ENCODE results near the gene MYO1D. TPM values are rescaled to one million over a fixed set of nuclear protein-coding genes. Genes with fewer than 3 reads are reported as not detected.
"Not testable (repeated sequence)": the region's sequence is repeated elsewhere in the genome, so short reads cannot be mapped to it uniquely, and the experiment has no call there.

MYO1D gene
- total RNA-seq, 1 donor from 2014 or later, result 23.4 TPM

DNA sequence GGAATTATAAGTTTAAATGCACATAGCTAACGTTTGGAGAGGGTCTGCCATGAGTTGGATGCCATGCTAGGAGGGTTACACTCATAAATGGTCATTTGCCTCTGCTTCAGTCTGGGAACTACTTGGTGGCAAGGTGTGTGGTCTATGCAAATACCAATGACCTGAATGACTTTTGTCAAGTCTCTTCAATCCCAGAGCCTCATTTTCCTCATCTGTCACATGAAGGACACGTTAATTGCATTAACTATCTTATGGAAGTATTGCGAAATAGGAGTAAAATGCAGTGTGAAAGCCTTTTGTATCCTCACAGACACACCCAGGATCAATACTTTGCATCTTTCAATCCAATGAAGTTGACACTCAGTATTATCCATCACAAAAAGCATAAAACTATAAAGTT lies 327.4 kb downstream of the MYO1D start:
- DNase-seq (ENCODE audit: low spot score), result no peak
- no peak overlapping the region for H3K4me3 Mint-ChIP-seq (ENCODE audit: low read depth)
- intact Hi-C loops (cut with micrococcal nuclease), result no loop called here
- H3K4me1 Mint-ChIP-seq (ENCODE audit: low read depth), result peaks cover 43% of the 10 kb centered on the region
- H3K36me3 Mint-ChIP-seq (ENCODE audit: low read depth), result no peaks in the 10 kb centered on the region
- H3K27ac Mint-ChIP-seq, result no peak overlapping the region
- H3K27me3 Mint-ChIP-seq (ENCODE audit: low read depth), result no peaks in the 10 kb centered on the region
- H3K9me3 Mint-ChIP-seq, result no peaks in the 10 kb centered on the region

DNA sequence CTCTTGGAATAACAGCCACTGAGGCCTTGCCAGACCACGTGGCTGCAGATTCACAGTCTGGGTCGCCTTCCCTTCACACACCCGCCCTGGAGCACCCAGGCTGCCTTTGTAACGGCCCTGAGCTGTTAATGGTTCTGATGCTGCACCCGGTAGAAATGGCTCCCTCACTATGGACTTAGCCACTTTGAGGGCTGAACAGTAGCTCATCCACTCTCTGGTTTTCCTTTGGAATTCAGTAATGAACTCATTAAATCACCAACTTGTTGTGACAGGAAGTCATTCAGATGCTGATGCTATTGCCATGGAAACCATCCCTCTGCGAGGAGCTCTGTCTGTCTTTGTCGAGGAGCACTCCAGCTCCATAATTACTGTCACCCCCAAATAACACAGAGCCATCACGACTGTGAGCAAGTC lies 330.9 kb downstream of the MYO1D start:
- no peak for DNase-seq (ENCODE audit: low spot score)
- Mint-ChIP-seq H3K4me3 (ENCODE audit: low read depth) (no peak overlapping the region), H3K4me1 (ENCODE audit: low read depth) (peaks cover 14% of the 10 kb centered on the region), H3K27me3 (ENCODE audit: low read depth) (no peaks in the 10 kb centered on the region), H3K36me3 (ENCODE audit: low read depth) (no peaks in the 10 kb centered on the region), H3K9me3 (no peaks in the 10 kb centered on the region), H3K27ac (no peak overlapping the region)
- intact Hi-C loops (cut with micrococcal nuclease), result no loop called here

DNA sequence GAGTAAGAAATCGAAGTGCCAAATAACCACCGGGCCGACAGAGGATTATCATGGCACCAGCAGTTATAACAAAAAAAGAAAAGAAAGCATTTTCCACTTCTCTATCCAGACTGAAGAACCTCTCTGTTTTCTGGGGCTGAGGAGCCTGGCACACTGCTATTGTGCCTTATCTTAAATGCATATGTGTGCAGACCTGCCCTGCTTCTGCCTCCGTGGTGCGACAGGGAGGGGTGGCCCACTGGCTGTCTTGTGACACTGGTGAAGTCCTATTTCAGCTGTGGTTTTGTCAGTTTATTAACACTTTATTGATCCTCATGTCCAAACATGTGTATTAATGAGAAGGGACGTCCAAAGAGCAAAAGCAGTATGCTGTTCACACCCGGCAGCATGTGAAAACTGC lies 334.7 kb downstream of the MYO1D start:
- intact Hi-C loops (cut with micrococcal nuclease), result no loop called here
- Mint-ChIP-seq H3K27ac (no peak overlapping the region), H3K27me3 (ENCODE audit: low read depth) (no peaks in the 10 kb centered on the region)

DNA sequence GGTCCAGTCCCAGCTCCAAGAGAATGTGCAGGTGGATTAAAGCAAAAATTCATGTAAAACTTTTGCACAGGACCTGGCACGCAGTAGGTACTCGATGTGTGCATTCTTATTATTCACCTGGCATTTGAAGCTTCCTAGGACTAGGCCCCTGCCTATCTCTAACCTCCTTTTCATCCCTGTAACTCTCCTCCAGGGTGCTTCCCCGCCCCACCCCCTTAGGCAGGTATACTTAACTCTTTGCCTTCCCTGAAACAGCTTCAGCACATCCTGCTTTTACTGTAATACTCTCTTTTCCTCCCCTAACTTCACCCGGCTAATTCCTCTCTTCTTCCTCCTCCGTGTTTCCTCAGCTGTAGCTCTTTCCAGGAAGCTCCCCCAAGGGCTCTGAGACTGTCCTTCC lies 335.3 kb downstream of the MYO1D start:
- no peak for DNase-seq (ENCODE audit: low spot score)
- Mint-ChIP-seq H3K27me3 (ENCODE audit: low read depth) (no peaks in the 10 kb centered on the region), H3K9me3 (no peaks in the 10 kb centered on the region), H3K4me3 (ENCODE audit: low read depth) (no peak overlapping the region), H3K27ac (no peak overlapping the region), H3K4me1 (ENCODE audit: low read depth) (peaks cover 5% of the 10 kb centered on the region), H3K36me3 (ENCODE audit: low read depth) (peaks cover 5% of the 10 kb centered on the region)
- intact Hi-C loops (cut with micrococcal nuclease), result no loop called here

More for the DNA sequence above, 334.7 kb downstream of the MYO1D start:
- H3K4me3 Mint-ChIP-seq (ENCODE audit: low read depth), result no peak overlapping the region
- peaks cover 4% of the 10 kb centered on the region for H3K4me1 Mint-ChIP-seq (ENCODE audit: low read depth)
- H3K9me3 Mint-ChIP-seq, result no peaks in the 10 kb centered on the region
- no peak for DNase-seq (ENCODE audit: low spot score)
- peaks cover 5% of the 10 kb centered on the region for H3K36me3 Mint-ChIP-seq (ENCODE audit: low read depth)

DNA sequence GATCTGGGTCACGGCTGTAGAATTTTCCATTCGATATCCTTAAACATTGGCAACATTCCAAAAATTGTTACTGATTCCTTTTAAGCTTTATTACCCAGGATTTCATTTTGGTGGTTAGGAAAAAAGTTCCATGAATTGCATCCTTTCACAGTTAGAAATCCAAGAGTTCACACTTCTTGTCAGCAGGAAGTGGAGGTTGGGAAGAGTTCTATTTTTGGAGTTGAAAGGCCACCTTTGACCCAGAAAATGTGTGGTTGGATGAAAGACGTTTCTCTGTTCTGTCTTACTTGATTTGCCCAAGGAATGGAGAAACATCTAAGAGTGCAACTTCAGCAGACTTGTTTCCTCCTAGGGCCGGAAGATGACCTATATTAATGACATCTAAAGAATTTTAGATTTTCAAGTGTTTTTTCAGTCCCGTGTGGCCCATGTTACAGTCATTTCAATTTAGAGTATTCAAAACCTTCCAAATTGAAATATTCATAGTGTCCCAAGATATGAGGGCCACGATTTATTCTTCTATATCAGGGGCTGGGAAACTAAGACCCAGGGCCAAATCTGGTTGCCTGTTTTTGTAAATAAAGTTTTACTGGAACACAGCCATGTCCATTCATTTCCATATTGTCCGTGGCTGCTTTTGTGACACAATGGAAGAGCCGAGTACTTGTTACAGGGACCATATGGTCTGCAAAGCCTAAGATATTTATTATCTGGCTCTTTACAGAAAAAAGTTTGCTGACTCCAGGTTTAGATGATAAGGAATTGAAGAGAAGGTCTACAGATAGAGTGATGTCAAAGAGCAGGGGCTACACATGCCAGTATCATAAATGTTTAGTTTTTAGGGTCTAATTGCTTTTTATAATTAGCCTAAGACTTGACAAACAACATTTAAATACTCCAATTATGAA lies 339.9 kb downstream of the MYO1D start:
- intact Hi-C loops (cut with micrococcal nuclease), result no loop called here
- H3K4me1 Mint-ChIP-seq (ENCODE audit: low read depth), result peaks cover 7% of the 10 kb centered on the region
- no peak overlapping the region for H3K4me3 Mint-ChIP-seq (ENCODE audit: low read depth)
- H3K9me3 Mint-ChIP-seq, result no peaks in the 10 kb centered on the region
- no peaks in the 10 kb centered on the region for H3K27me3 Mint-ChIP-seq (ENCODE audit: low read depth)
- H3K36me3 Mint-ChIP-seq (ENCODE audit: low read depth), result peaks cover 5% of the 10 kb centered on the region
- DNase-seq (ENCODE audit: low spot score), result no peak
- no peak overlapping the region for H3K27ac Mint-ChIP-seq

DNA sequence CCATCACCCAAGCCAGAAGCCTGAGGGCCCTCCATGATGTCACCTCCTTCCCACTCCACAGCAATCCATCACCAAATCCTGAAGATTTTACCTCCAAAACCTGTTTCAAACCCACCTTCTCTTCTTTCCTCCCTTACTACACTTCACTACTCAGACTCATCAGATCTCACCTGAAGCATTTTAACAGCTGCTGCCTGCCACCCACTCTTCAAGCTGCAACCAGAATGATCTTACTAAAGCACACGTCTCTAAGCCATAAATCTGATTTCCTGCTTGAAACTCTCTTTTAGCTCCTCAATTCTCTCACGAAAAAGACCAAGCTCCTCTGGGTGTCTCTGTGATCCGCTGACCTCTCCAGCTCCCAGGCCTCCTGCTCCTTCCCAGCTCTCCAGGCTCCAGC lies 343.6 kb downstream of the MYO1D start:
- H3K27me3 Mint-ChIP-seq (ENCODE audit: low read depth), result no peaks in the 10 kb centered on the region
- peaks cover 18% of the 10 kb centered on the region for H3K4me1 Mint-ChIP-seq (ENCODE audit: low read depth)
- no peaks in the 10 kb centered on the region for H3K36me3 Mint-ChIP-seq (ENCODE audit: low read depth)
- intact Hi-C loops (cut with micrococcal nuclease), result no loop called here
- H3K9me3 Mint-ChIP-seq, result no peaks in the 10 kb centered on the region
- DNase-seq (ENCODE audit: low spot score), result no peak
- no peak overlapping the region for H3K4me3 Mint-ChIP-seq (ENCODE audit: low read depth)
- no peak overlapping the region for H3K27ac Mint-ChIP-seq

DNA sequence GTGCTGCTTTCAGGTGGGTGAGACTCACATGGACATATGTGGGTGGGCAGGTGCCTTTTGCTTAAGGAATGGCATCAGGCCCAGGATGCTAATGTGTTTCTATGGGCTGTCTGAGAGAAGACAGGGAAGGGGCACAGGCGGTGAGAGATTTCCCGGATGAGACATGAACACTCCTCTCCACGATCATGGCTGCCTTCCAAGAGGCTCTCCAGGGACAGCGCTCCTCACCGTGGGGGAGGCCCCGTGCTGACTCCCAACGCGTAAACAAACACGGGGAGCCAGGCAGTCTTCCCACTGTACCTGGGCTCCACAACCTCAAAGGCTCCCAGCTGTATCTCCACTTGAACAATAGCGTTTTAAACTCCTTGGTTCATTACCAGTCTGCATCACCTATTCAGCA lies 347.3 kb downstream of the MYO1D start:
- H3K27ac Mint-ChIP-seq, result no peak overlapping the region
- intact Hi-C loops (cut with micrococcal nuclease), result loop anchor here (10.0 kb wide), 2 partner anchors 385 to 1855 kb away; no protein-coding TSS in a partner anchor
- no peaks in the 10 kb centered on the region for H3K9me3 Mint-ChIP-seq
- DNase-seq (ENCODE audit: low spot score), result no peak
- peaks cover 41% of the 10 kb centered on the region for H3K4me1 Mint-ChIP-seq (ENCODE audit: low read depth)
- no peak overlapping the region for H3K4me3 Mint-ChIP-seq (ENCODE audit: low read depth)
- H3K27me3 Mint-ChIP-seq (ENCODE audit: low read depth), result no peaks in the 10 kb centered on the region
- peaks cover 9% of the 10 kb centered on the region for H3K36me3 Mint-ChIP-seq (ENCODE audit: low read depth)

DNA sequence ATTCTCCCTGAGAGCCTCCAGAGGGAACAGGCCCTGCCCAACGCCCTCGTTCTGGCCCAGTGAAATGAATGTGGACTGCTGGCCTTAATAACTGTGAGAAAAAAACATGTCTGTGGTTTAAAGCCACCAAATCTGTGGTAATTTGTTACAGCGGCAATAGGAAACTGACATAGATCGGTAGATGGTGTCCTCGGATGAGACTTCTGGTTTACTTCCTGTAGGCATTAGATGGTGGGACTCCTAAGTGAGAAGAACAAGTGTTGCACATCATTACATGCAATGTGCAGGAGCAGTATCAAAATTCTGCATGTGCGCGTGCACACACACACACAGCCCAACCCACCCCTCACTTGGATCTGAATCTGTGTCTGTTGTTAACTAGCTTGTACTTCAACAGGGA lies 348.1 kb downstream of the MYO1D start:
- intact Hi-C loops (cut with micrococcal nuclease), result loop anchor here (10.0 kb wide), 2 partner anchors 386 to 1856 kb away; no protein-coding TSS in a partner anchor
- no peak overlapping the region for H3K27ac Mint-ChIP-seq
- no peaks in the 10 kb centered on the region for H3K9me3 Mint-ChIP-seq
- peaks cover 9% of the 10 kb centered on the region for H3K36me3 Mint-ChIP-seq (ENCODE audit: low read depth)
- no peaks in the 10 kb centered on the region for H3K27me3 Mint-ChIP-seq (ENCODE audit: low read depth)
- DNase-seq (ENCODE audit: low spot score), result no peak
- peaks cover 46% of the 10 kb centered on the region for H3K4me1 Mint-ChIP-seq (ENCODE audit: low read depth)
- H3K4me3 Mint-ChIP-seq (ENCODE audit: low read depth), result no peak overlapping the region

DNA sequence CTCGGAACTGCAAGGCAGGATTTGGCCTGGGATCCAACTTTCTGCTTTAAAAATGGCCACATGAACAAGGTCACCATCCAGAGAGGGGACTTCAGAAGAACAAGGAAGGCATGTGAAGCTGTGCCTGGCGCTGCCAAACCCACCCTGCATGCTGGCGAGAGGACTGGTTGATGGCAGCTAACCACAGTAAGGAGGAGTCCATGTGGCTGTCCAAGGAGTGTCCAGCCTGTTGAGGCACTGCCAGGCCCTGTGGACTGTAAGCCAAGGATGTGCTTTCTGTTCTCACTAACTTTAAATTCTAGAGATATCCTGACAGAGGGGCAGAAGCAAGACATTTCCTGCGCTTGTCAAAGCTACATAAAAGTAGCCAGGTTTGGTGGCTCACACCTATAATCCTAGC lies 349.8 kb downstream of the MYO1D start:
- no peak for DNase-seq (ENCODE audit: low spot score)
- H3K36me3 Mint-ChIP-seq (ENCODE audit: low read depth), result peaks cover 13% of the 10 kb centered on the region
- H3K27ac Mint-ChIP-seq, result no peak overlapping the region
- no peak overlapping the region for H3K4me3 Mint-ChIP-seq (ENCODE audit: low read depth)
- no peaks in the 10 kb centered on the region for H3K9me3 Mint-ChIP-seq
- intact Hi-C loops (cut with micrococcal nuclease), result loop anchor here (10.0 kb wide), 2 partner anchors 388 to 1858 kb away; no protein-coding TSS in a partner anchor
- H3K27me3 Mint-ChIP-seq (ENCODE audit: low read depth), result no peaks in the 10 kb centered on the region
- H3K4me1 Mint-ChIP-seq (ENCODE audit: low read depth), result peaks cover 55% of the 10 kb centered on the region

DNA sequence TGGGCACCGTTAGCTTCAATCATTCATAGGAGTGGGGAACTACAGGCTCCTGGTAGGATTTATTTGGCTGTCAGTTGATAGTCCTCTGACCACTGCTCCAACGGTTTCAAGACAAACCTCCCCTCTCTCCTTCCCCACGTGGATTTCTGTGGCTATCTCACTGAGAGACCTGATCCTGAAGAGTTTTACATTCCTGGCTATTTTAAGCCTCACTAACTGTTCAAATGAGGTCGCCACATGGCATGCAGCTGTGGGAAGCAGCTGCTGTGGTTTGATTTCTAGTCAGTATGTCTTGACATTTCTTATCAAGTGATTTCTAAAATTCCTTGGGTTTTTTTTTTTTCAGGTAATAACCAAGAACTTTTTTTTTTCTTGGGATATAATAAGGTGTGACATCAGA lies 351.8 kb downstream of the MYO1D start:
- no peak for DNase-seq (ENCODE audit: low spot score)
- no peaks in the 10 kb centered on the region for H3K27me3 Mint-ChIP-seq (ENCODE audit: low read depth)
- H3K4me1 Mint-ChIP-seq (ENCODE audit: low read depth), result peaks cover 70% of the 10 kb centered on the region
- H3K9me3 Mint-ChIP-seq, result no peaks in the 10 kb centered on the region
- no peak overlapping the region for H3K4me3 Mint-ChIP-seq (ENCODE audit: low read depth)
- intact Hi-C loops (cut with micrococcal nuclease), result loop anchor here (10.0 kb wide), 2 partner anchors 390 to 1860 kb away; no protein-coding TSS in a partner anchor
- peak overlapping the region; percentile 12 for H3K27ac Mint-ChIP-seq
- peaks cover 16% of the 10 kb centered on the region for H3K36me3 Mint-ChIP-seq (ENCODE audit: low read depth)

DNA sequence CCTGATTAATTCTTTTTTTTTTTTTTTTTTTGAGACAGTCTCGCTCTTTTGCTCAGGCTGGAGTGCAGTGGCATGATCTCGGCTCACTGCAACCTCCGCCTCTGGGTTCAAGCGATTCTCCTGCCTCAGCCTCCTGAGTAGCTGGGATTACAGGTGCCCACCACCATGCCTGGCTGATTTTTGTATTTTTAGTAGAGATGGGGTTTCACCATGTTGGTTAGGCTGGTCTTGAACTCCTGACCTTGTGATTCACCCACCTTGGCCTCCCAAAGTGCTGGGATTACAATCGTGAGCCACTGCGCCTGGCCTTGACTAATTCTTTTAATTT lies 352.4 kb downstream of the MYO1D start:
- H3K27me3 Mint-ChIP-seq (ENCODE audit: low read depth); H3K9me3 Mint-ChIP-seq; DNase-seq (ENCODE audit: low spot score); H3K4me3 Mint-ChIP-seq (ENCODE audit: low read depth): not testable (repeated sequence)
- peaks cover 77% of the 10 kb centered on the region for H3K4me1 Mint-ChIP-seq (ENCODE audit: low read depth)
- intact Hi-C loops (cut with micrococcal nuclease), result loop anchor here (10.0 kb wide), 2 partner anchors 390 to 1860 kb away; no protein-coding TSS in a partner anchor
- peaks cover 16% of the 10 kb centered on the region for H3K36me3 Mint-ChIP-seq (ENCODE audit: low read depth)
- H3K27ac Mint-ChIP-seq, result peak overlapping the region; percentile 96

DNA sequence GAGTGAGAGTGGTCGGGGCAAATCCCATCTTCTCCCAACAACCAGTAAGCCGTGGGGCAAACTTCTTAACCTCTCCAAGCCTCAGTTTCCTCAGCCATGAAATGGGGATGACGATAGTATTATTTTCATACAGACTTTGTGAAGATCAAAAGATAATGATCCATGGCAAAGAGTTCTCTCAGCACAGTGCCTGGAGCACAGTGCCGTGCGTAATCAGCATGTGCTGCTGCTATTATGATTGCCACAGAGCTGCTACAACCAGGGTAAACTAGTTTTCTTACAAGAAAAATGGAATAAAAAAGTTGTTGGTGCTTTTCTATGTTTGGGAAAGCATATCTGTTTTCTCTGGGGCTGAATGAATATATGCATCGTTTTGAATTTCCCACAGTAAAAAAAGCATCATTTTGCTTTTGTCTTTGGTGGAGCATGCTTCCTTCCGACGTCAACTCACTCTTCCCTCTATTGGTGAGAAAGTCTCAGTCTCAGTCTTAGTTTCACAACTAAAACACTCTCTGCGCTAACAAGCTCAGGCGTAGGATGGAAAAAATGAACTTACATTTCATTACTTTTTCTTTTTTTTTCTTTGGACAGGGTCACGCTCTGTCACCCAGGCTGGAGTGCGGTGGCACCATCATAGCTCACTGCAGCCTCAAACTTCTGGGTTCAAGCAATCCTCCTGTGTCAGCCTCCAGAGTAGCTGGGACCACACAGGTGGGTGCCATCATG lies 352.9 kb downstream of the MYO1D start:
- DNase-seq (ENCODE audit: low spot score), result no peak
- intact Hi-C loops (cut with micrococcal nuclease), result loop anchor here (1.0 to 10.0 kb wide), 3 partner anchors 27 to 1861 kb away; no protein-coding TSS in a partner anchor
- no peaks in the 10 kb centered on the region for H3K9me3 Mint-ChIP-seq
- peaks cover 74% of the 10 kb centered on the region for H3K4me1 Mint-ChIP-seq (ENCODE audit: low read depth)
- H3K27me3 Mint-ChIP-seq (ENCODE audit: low read depth), result no peaks in the 10 kb centered on the region
- peak overlapping the region; percentile 96 for H3K27ac Mint-ChIP-seq
- peaks cover 16% of the 10 kb centered on the region for H3K36me3 Mint-ChIP-seq (ENCODE audit: low read depth)
- H3K4me3 Mint-ChIP-seq (ENCODE audit: low read depth), result peak overlapping the region; percentile 64
